ENCODE data around the gene CYP27C1. TPM values are rescaled to one million over a fixed set of nuclear protein-coding genes. Genes with fewer than 3 reads are reported as not detected.

CYP27C1 gene
- total RNA-seq, 1 donor from 2014 or later, result 5.7 TPM

DNA sequence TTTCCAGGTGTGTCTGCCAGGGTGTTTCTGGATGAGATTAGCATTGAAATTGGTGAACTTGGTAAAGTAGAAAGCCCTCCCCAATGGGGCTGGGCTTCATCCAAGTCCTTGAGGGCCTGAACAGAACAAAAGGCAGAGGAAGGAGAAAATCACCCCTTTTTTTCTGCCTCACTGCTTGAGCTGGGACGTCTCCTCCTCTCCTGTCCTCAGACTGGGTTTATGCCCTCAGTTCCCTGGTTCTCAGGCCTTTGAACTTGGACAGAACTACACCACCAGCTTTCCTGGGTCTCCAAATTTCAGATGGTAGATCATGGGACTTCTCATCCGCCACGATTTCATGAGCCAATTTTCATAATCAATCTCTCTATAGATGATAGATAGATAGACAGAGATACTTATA, 59.4 kb downstream of the CYP27C1 start:
- H2AFZ ChIP-seq (ENCODE audit: low read depth, low read length), result no peak overlapping the region
- no peaks in the 10 kb centered on the region for H3K79me2 ChIP-seq (ENCODE audit: insufficient read depth, low read length)
- FAIRE-seq, result no peak
- no peak overlapping the region for H3K4me3 ChIP-seq (ENCODE audit: insufficient read depth, low read depth, low read length)
- H3K9ac ChIP-seq (ENCODE audit: low read length), result no peak overlapping the region
- DNase-seq (ENCODE audit: low read depth), result no peak
- H3K27ac ChIP-seq (ENCODE audit: low read depth, low read length), result no peak overlapping the region
- no peaks in the 10 kb centered on the region for H3K9me3 ChIP-seq (ENCODE audit: insufficient read depth, low read depth, low read length)
- Mint-ChIP-seq H3K27ac (ENCODE audit: unreplicated experiment) (no peak overlapping the region), H3K27me3 (ENCODE audit: low read depth, unreplicated experiment) (peaks cover 22% of the 10 kb centered on the region), H3K4me3 (ENCODE audit: unreplicated experiment) (no peak overlapping the region), H3K4me1 (ENCODE audit: low read depth, unreplicated experiment) (peaks cover 15% of the 10 kb centered on the region), H3K9me3 (ENCODE audit: unreplicated experiment) (no peaks in the 10 kb centered on the region), H3K36me3 (ENCODE audit: low read depth, unreplicated experiment) (no peaks in the 10 kb centered on the region)
- peaks cover 5% of the 10 kb centered on the region for H3K4me1 ChIP-seq (ENCODE audit: insufficient read depth, low read length)
- no peak overlapping the region for H3K4me2 ChIP-seq (ENCODE audit: low read length)
- H3K27me3 ChIP-seq (ENCODE audit: insufficient read depth, low read length), result no peaks in the 10 kb centered on the region
- no peaks in the 10 kb centered on the region for H3K36me3 ChIP-seq (ENCODE audit: insufficient read depth, low read length)
- H4K20me1 ChIP-seq (ENCODE audit: insufficient read depth, low read length), result no peaks in the 10 kb centered on the region
- TF ChIP-seq, protein P1, sequence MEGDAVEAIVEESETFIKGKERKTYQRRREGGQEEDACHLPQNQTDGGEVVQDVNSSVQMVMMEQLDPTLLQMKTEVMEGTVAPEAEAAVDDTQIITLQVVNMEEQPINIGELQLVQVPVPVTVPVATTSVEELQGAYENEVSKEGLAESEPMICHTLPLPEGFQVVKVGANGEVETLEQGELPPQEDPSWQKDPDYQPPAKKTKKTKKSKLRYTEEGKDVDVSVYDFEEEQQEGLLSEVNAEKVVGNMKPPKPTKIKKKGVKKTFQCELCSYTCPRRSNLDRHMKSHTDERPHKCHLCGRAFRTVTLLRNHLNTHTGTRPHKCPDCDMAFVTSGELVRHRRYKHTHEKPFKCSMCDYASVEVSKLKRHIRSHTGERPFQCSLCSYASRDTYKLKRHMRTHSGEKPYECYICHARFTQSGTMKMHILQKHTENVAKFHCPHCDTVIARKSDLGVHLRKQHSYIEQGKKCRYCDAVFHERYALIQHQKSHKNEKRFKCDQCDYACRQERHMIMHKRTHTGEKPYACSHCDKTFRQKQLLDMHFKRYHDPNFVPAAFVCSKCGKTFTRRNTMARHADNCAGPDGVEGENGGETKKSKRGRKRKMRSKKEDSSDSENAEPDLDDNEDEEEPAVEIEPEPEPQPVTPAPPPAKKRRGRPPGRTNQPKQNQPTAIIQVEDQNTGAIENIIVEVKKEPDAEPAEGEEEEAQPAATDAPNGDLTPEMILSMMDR (IDR thresholded peaks at IDR 0.05; ENCODE audit: insufficient read depth, low read depth, low read length), result no peak
- TF ChIP-seq EZH2 (IDR thresholded peaks at IDR 0.05; ENCODE audit: insufficient read depth, low read length), result no peak

DNA sequence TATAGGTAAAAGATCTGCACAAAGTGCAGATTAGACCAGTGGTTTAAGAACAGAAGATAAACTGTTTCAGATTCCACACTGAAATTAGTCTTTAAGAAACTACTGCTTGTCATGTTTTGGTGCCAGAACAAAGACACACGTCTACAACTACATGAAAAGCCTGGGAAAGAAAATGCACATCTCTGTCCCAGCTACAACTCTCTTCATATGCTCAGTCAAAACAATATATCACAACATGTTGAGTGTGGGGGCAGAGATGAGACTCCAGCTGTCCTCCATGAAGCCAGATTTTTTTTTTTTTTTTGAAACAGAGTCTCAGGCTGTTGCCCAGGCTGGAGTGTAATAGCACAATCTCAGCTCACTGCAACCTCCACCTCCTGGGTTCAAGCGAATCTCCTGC, 60.6 kb downstream of the CYP27C1 start:
- H3K4me1 Mint-ChIP-seq (ENCODE audit: low read depth, unreplicated experiment), result peaks cover 25% of the 10 kb centered on the region
- no peaks in the 10 kb centered on the region for H3K9me3 Mint-ChIP-seq (ENCODE audit: unreplicated experiment)
- Histone ChIP-seq H2AFZ (ENCODE audit: low read depth, low read length) (no peak overlapping the region), H3K79me2 (ENCODE audit: insufficient read depth, low read length) (no peaks in the 10 kb centered on the region), H3K36me3 (ENCODE audit: insufficient read depth, low read length) (no peaks in the 10 kb centered on the region), H3K27ac (ENCODE audit: low read depth, low read length) (no peak overlapping the region), H3K27me3 (ENCODE audit: insufficient read depth, low read length) (no peaks in the 10 kb centered on the region), H3K4me1 (ENCODE audit: insufficient read depth, low read length) (peaks cover 14% of the 10 kb centered on the region), H3K9me3 (ENCODE audit: insufficient read depth, low read depth, low read length) (no peaks in the 10 kb centered on the region), H4K20me1 (ENCODE audit: insufficient read depth, low read length) (no peaks in the 10 kb centered on the region), H3K9ac (ENCODE audit: low read length) (no peak overlapping the region), H3K4me2 (ENCODE audit: low read length) (no peak overlapping the region), H3K4me3 (ENCODE audit: insufficient read depth, low read depth, low read length) (no peak overlapping the region)
- no peak overlapping the region for H3K27ac Mint-ChIP-seq (ENCODE audit: unreplicated experiment)
- TF ChIP-seq, protein P1 (IDR thresholded peaks at IDR 0.05; ENCODE audit: insufficient read depth, low read depth, low read length), result no peak
- TF ChIP-seq EZH2 (IDR thresholded peaks at IDR 0.05; ENCODE audit: insufficient read depth, low read length), result no peak
- peaks cover 19% of the 10 kb centered on the region for H3K27me3 Mint-ChIP-seq (ENCODE audit: low read depth, unreplicated experiment)
- H3K4me3 Mint-ChIP-seq (ENCODE audit: unreplicated experiment), result no peak overlapping the region
- FAIRE-seq (no peak), DNase-seq (ENCODE audit: low read depth) (no peak)
- no peaks in the 10 kb centered on the region for H3K36me3 Mint-ChIP-seq (ENCODE audit: low read depth, unreplicated experiment)

- Histone ChIP-seq H4K20me1 (ENCODE audit: insufficient read depth, low read length) (no peaks in the 10 kb centered on the region), H3K36me3 (ENCODE audit: insufficient read depth, low read length) (no peaks in the 10 kb centered on the region), H3K4me2 (ENCODE audit: low read length) (no peak overlapping the region), H3K9ac (ENCODE audit: low read length) (no peak overlapping the region), H3K79me2 (ENCODE audit: insufficient read depth, low read length) (no peaks in the 10 kb centered on the region), H3K27ac (ENCODE audit: low read depth, low read length) (no peak overlapping the region), H3K27me3 (ENCODE audit: insufficient read depth, low read length) (no peaks in the 10 kb centered on the region), H3K4me3 (ENCODE audit: insufficient read depth, low read depth, low read length) (no peak overlapping the region), H3K9me3 (ENCODE audit: insufficient read depth, low read depth, low read length) (no peaks in the 10 kb centered on the region), H2AFZ (ENCODE audit: low read depth, low read length) (no peak overlapping the region), H3K4me1 (ENCODE audit: insufficient read depth, low read length) (peaks cover 22% of the 10 kb centered on the region)
- Mint-ChIP-seq H3K27ac (ENCODE audit: unreplicated experiment) (no peak overlapping the region), H3K27me3 (ENCODE audit: low read depth, unreplicated experiment) (peaks cover 13% of the 10 kb centered on the region), H3K36me3 (ENCODE audit: low read depth, unreplicated experiment) (no peaks in the 10 kb centered on the region), H3K9me3 (ENCODE audit: unreplicated experiment) (no peaks in the 10 kb centered on the region), H3K4me3 (ENCODE audit: unreplicated experiment) (no peak overlapping the region), H3K4me1 (ENCODE audit: low read depth, unreplicated experiment) (peaks cover 33% of the 10 kb centered on the region)
- FAIRE-seq (no peak), DNase-seq (ENCODE audit: low read depth) (no peak)
- no peak for TF ChIP-seq EZH2 (IDR thresholded peaks at IDR 0.05; ENCODE audit: insufficient read depth, low read length)
- TF ChIP-seq, protein P1 (IDR thresholded peaks at IDR 0.05; ENCODE audit: insufficient read depth, low read depth, low read length), result no peak
Measured at GRCh38 chr2:127158614-127159290, 61.3 kb downstream of the CYP27C1 start.

All from astrocyte (in vitro differentiated cells and primary cell).